GM19468 (cell line): Measurements from ENCODE around the gene PUM1.

Experiments
- ATAC-seq: cut with Tn5 transposase; IDR thresholded peaks from one replicate; pipeline ENCODE4 v1.9.1; 2021; ENCODE audit warnings: mild to moderate bottlenecking, moderate library complexity, moderate number of reproducible peaks; ENCODE audit not compliant: unreplicated experiment; ENCODE audit errors: extremely low read depth

The PUM1 gene

DNA sequence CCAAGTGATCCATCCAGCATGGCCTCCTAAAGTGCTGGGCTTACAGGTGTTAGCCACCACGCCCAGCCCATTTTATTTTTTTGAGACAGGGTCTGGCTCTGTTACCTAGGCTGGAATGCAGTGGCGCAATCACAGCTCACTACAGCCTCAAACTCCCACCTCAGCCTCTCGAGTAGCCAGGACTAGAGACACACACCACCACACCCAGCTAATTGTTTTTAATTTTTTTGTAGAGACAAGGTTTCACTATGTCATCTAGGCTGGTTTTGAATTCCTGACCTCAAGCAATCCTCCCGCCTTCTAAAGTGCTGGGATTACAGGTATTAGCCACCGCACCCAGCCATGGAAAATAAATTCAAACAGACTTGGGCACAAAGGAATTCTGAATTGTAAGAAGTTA, 31.9 kb downstream of the PUM1 start:
- ATAC-seq: no peak

GRCh38 chr1:31032266-31032665, 33.3 kb downstream of the PUM1 start:
- no peak for ATAC-seq

GRCh38 chr1:31031330-31032143, 34.0 kb downstream of the PUM1 start:
- no peak for ATAC-seq

DNA sequence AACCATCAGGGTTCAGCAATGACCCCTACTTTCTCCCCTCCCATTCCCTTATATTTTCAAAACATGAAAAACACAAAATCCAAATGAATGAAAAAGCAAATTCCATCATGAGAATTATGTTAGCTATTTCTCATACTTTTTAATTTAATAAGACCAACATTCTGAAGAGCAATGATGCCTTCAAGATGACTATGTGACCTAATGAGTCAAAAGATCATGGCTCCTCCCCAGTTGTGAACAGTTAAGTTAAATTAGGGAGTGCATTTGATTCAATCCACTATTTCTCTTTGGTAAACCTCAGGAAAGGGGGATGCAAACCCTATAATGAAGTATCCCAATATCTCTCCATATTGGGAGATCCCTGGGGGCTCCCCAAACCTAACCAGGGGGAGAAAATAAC, 36.5 kb downstream of the PUM1 start:
- ATAC-seq: no peak

- no peak for ATAC-seq
Observed at GRCh38 chr1:31027693-31028526, 37.6 kb downstream of the PUM1 start.

DNA sequence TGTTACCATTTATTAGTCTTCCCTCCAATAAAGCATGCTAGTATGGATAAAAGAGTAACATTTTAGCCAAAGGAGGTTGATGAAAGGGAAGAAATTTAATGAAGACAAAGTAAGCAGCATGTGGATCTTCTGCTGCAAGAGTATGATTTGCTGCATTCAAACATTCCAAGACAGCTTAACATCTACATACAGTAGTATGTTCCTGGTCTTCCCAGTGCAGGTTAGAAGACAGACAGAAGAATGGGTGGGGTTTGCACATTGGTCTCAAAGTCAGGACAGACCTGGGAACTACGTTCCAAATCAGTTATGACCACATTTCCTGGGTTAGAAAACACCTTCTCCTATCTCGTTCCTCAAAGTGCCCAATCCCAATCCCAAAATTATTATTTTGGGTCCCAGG, 43.3 kb downstream of the PUM1 start:
- ATAC-seq: no peak

DNA sequence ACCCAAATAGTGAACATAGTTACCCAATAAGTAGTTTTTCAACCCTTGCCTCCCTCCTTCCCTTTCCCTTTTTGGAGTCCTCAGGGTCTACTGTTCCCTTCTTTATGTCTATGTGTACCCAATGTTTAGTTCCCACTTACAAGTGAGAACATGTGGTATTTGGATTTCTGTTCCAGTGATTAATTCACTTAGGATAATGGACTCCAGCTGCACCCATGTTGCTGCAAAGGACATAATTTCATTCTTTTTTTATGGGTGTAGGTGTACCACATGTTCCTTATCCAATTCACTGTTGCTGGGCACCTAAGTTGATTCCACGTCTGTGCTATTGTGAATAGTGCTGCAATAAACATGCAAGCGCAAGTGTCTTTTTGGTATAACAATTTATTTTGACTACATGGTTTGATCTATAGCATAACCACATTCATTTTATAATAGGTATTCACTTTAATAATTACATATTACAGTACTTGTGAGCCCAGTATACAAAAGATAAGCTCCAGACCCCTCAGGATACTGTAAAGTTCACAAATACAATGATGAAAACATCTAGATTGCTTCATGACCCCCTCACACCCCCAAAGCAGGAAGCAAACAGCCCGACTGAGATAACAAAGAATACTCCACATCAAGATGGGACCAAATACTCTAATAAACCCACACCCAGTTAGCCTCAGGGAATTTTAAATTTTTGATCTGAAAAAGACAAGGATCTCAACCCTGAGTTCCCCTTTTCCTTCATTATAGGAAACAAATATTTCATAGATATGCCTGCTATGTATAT, 45.3 kb downstream of the PUM1 start:
- no peak for ATAC-seq

DNA sequence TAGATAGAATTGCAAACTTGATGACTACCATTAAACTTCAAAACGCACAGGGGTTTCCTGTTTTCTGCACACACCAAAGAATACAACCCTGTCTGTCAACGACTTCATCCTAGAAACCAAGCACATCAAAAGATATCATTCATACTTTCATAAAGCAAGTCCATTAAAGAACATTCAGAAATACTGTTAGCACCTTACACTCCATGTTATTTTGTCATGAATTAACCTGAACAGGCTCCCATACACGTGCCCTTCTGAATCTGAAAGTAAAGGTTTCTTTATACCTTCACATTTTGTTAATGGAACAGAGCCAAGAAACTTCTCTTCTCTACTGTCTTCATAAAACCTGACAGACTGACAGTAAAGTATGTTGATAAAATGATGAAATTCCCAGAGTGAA, 46.1 kb downstream of the PUM1 start:
- ATAC-seq: no peak

- ATAC-seq: no peak
Observed at GRCh38 chr1:31016868-31017267, 48.6 kb downstream of the PUM1 start.

GRCh38 chr1:31013187-31013864, 52.2 kb downstream of the PUM1 start:
- ATAC-seq: peak; percentile 38

DNA sequence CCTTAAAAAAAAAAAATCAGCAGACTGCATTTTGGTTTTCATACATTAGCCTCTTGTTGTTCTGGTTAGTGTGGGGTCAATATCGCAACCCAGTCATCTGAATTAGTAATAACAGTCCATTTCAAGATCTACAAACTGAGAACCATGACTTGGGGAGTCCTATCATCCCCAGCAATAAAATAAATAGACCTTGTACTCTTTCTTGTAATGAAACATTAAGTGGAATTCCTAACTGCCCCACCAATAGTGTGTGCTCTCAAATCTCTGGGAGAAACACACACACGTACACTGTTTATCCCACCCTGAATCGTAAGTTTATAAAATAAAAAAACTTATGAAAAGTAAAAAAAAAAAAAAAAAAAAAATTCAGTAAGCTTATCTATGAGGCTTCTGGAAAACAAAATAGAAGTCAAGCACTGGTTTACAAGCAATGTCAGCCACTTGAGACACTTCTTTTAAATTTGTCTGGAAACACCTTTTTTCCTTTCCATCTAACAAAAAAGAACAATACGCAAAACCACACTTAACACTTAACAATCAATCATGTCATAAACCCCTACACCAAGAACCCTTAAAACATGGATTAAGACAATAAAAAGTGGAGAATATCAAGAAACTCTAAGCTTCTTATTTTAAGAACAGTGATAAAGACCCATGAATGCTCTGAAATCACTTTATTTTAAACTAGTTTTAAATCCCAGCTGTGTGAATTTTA, 53.1 kb downstream of the PUM1 start:
- ATAC-seq: no peak

DNA sequence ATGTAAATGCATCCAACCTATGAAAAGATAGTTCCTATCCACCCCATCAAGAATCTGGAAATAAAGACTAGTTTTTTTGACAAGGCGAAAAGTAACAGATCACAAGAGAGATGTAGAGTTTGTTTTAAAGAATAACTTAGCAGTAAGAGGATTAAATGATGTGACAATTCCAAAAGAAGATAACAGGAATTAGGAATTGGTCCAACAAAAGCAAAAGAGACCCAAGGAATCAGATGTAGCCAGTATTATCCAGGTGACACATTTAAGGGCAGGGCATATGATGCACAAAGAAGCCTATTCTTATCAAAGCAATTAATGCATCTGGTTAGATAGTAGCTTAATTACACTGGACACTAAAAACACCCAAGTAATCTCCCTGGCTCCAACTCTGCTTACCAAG, 53.8 kb downstream of the PUM1 start:
- ATAC-seq: no peak

GRCh38 chr1:31010086-31010989, 55.2 kb downstream of the PUM1 start:
- no peak for ATAC-seq

DNA sequence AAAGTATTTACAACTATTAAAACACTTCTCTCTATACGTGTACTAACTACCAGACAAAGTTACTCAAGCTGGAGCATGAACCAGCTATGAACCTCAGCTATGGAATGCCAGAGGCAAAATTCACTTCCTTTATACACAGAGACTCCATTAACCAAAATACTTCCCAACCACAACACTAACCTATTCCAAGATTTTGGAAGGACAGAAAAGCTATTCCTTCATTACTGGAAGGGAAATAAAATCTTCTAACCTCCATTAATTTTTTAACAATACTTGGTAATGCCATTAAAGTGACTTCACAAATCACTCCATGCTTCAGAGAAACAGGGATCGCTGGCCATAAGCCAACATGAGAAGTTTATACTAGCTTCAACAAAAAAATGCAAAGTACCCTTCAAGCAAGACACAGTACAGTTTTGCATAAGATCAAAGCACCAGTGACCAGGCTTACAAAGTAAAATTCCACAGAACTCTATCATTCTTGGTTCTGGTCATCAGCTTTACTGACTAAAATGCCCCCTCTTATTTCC, 58.0 kb downstream of the PUM1 start:
- ATAC-seq: no peak

DNA sequence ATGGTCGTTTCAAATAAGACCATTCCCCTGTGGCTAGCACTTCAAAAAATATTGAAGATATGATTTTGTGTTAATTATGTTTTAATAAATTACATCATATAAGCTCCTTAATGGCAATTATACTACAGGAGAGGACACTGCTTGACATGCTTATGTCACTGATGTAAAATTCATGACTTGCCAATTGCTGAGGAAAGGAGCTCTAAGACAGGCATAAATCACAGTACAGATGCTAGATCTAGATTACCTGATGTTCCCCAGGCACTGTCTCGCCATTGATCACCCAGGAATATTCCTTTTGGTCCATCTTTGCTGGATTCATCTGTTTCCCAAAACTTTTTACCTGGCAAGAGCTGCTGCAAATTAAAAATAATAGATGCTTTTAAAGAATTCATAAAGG, 58.8 kb downstream of the PUM1 start:
- no peak for ATAC-seq

- no peak for ATAC-seq
Observed at GRCh38 chr1:31005617-31006166, 59.8 kb downstream of the PUM1 start.

DNA sequence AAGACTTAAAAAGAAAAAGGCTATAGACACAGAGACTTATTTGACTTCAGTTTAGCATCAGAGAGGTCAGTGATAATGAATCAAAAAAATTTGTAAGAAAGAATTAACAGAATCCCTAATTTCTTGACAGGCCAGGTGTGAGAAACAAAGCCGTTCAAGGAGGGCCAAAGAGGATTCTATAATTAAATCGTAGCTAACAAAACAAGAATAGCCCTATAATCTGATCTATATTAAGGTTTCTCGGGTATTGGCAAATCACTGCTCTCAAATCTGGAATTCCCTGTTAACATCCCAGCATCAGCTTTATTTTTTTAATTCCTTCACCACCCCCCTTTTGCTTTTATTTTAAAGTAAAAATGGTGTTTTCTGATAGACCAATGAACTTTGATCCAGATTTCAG, 60.3 kb downstream of the PUM1 start:
- ATAC-seq: no peak

DNA sequence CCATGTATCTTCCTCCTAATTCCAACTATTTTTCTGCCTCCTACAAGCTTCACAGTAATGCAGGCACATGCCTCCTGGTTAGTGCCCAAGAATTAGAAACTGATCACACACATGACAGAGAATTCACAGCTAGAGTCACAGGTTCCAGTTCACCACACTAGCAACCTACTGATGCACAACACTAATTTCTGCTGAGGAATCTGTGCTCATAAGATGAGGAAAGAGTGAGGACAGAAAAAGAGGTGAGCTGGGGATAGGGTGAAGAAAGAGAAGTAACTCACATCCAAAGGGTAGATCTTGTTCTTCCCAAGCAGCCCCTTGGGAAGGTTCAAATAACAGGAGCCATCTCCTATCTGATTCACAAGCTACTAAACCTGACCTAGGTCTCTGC, 61.3 kb downstream of the PUM1 start:
- ATAC-seq: no peak
